ENCODE results near the gene XPNPEP2.

Gene XPNPEP2

GRCh38 chrX:129780441-129781105 lies 41.8 kb downstream of the XPNPEP2 start:
- DNase-seq (ENCODE audit: low read depth) = no peak

GRCh38 chrX:129781134-129781672 lies 42.4 kb downstream of the XPNPEP2 start:
- no peak for DNase-seq (ENCODE audit: low read depth)

GRCh38 chrX:129781680-129782495 lies 43.1 kb downstream of the XPNPEP2 start:
- no peak for DNase-seq (ENCODE audit: low read depth)

DNA sequence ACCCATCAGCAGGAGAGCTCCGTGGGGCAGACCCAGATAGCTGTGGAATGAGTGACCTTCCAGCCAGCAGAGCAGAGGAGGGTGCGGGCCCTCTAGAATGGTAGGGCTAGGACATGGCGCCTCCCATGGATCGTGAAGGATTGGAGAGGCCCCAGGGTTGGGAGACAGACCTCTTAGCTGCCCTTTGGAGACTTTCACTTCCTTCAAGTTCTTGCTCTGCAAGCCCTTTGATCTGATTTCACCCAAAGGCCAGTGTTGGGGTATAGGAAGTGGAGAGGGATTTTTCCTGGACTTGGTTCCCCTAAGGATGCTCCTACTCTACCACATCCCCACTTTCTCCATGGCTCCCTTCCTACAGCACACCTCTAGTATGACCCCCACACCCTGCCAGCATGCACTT lies 43.9 kb downstream of the XPNPEP2 start:
- DNase-seq (ENCODE audit: low read depth) = no peak

DNA sequence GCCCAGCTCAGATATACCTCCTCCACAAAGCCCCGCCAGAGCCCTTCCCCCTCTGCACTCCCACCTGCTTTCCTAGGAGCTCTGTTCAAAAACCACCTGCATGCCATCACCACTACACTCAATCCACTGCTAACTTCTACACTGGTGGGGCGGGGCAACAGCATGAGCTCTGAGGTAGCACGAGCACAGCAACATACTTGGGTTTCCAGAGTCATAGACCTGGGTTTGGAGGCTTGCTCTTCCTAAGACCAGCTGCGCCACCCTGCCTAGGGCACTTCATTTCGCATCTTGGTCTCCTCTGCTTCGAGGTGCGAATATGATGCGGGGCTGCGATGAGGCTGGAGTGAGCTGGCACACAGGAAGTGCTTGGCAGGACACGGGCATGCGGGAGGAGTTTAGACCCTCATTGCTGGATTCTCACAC lies 44.5 kb downstream of the XPNPEP2 start:
- DNase-seq (ENCODE audit: low read depth) = no peak

DNA sequence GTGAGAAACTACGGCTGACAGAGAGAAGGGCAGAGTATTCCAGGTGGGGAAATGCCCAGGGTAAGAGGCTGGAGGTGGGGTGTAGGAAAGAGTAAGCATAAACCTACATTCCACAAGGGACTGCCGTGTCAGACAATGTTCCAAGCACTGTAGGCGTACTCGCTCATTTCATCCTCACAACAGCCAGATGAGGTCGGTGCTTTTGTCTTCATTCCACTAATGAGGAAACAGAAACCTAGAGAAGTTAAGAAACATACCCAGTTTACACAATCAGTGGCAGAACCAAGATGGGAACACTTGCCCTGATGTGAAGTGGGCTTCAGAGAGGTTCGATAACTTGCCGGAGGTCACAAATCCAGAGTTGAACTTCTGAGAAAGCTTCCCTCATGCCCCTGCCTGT lies 45.6 kb downstream of the XPNPEP2 start:
- DNase-seq (ENCODE audit: low read depth) = no peak

DNA sequence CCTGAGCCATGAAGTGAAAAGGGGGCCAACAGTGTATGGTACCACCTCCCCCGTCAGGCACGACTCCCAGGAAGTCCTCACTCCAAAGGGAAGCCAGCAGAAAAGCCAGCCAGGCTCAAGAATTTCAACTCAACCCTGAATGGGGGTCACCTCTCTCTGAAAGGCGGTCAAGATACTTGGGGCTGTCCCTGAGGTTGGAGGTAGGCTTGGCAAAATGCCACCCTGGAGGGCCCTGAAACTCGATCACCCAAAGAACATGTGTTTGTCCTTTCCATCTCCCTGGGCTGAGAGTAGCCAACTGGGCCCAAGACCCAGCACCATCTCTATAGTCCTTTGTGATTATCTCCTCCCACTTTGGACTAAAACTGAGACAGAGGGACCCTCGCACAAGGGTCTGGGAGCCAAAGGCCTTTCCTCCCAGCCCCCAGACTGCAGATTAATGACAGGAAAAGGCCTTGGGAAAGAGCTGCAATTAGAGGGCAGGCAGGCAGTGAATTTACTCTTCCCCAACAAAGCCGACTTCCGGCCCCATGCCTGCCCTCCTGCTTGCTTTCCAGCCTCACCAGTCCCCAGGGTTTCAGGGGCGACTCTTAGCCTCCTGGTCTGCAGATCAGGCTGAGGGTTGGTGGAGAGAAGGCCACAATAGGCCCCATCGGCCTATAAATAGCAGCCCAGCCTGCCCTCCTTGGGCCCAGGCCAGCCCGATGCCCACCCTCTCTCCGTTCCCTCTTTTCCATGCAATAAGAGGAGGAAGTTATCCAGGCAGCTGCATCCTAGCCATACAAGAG lies 46.6 kb downstream of the XPNPEP2 start:
- DNase-seq (ENCODE audit: low read depth) = no peak

DNA sequence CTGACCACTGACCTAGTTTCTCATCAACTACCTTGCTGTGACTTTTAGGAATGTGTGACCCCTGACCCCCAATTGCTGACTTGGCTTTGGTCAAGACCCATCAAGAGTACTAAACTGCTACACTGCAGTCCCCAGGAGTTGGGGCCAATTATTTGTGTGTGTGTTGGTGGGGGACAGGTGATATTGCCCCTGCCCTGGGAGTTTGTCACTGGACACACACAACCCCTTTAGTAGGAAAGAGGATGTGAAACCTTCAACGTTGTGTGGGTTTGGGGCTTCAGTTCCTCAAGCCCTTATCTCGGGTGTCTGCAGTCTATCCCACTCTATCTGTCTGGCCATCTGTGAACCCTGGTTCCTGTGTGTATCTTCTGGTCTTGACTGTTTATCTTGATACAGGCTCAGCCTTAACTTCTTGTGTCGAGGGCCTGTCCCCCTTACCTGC lies 47.5 kb downstream of the XPNPEP2 start:
- peak; percentile 78 for DNase-seq (ENCODE audit: low read depth)

DNA sequence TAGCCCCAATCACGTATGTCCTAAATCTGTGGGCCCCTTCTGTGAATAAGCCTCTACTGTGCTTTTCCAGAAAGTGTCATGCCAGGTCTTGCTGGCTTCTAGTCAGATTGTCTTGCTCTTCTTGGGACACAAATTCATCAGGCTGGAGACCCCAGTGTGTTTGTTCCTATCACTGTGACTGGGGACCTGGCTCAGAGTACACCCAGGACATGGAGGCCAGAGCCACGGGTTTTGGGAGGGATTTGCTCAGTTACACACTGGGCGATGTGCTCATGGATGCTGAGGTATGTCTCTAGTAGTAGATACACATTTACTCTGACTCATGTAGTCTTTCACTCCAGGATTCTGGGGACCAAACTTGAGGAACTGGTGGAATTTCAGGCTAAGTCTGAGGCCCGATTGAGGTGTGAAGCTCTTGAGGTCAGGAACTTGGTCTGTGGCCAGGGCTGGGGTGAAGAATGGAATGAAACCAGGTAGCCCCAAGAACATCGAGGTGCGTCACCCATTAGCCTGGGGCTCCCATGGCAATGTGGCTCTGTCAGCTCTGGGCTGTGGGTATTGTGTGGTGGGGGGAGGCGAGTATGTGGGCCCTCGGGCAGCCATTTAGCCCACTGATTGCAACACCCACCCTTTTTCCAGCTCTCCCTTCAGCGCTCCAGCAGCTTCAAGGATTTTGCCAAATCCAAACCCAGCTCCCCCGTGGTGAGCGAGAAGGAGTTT lies 48.7 kb downstream of the XPNPEP2 start:
- no peak for DNase-seq (ENCODE audit: low read depth)

DNA sequence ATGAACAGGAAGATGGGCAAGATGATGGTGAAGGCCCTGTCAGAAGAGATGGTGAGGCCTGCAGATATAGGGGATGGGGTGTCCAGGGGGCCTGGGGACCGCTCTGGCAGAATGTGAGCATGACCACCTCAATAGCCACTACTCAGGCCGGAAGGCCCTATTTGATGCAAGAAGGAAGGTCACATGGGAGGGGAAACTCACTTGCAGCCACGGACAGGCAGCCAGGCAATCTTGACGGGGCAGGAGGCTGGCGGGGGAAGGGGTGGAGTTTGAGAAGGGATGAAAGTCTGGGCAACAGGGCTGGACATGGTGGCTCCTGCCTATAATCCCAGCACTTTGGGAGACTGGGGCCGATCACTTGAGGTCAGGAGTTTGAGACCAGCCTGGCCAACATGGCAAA lies 49.7 kb downstream of the XPNPEP2 start:
- no peak for DNase-seq (ENCODE audit: low read depth)

GRCh38 chrX:129790146-129790545 lies 51.4 kb downstream of the XPNPEP2 start:
- DNase-seq (ENCODE audit: low read depth) = no peak

GRCh38 chrX:129790808-129791207 lies 52.0 kb downstream of the XPNPEP2 start:
- DNase-seq (ENCODE audit: low read depth) = no peak

- no peak for DNase-seq (ENCODE audit: low read depth)
Measured at GRCh38 chrX:129791336-129791735, 52.6 kb downstream of the XPNPEP2 start.

- DNase-seq (ENCODE audit: low read depth) = no peak
Measured at GRCh38 chrX:129791961-129792570, 53.3 kb downstream of the XPNPEP2 start.

GRCh38 chrX:129792586-129793291 lies 54.0 kb downstream of the XPNPEP2 start:
- DNase-seq (ENCODE audit: low read depth) = no peak

GRCh38 chrX:129793604-129794191 lies 54.9 kb downstream of the XPNPEP2 start:
- DNase-seq (ENCODE audit: low read depth) = no peak

GRCh38 chrX:129795584-129795983 lies 56.8 kb downstream of the XPNPEP2 start:
- DNase-seq (ENCODE audit: low read depth) = no peak

GRCh38 chrX:129797251-129797906 lies 58.6 kb downstream of the XPNPEP2 start:
- DNase-seq (ENCODE audit: low read depth) = no peak

- DNase-seq (ENCODE audit: low read depth) = no peak
Measured at GRCh38 chrX:129798456-129798855, 59.7 kb downstream of the XPNPEP2 start.

DNA sequence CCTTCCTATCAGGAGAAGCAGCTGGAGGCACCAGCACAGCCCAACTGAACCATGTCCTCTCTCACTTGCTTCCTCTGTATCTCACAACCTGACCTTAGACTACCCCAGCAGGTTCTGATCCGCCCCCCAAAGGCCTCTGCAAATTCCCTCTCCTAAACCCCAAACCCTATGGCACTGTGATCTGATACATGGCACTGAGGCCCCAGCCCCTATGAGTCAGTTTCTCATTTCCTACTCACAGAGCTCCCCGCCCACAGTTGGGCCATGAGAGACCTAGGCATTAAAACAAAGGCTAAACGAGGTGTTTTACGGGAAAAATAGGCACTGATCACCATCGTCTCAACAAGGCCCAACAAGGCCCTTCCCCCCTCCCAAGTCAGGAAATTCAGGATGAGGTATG lies 60.1 kb downstream of the XPNPEP2 start:
- no peak for DNase-seq (ENCODE audit: low read depth)
